ENCODE results near the gene CFAP57.
"Not testable (repeated sequence)": the region's sequence is repeated elsewhere in the genome, so short reads cannot be mapped to it uniquely, and the experiment has no call there.

The CFAP57 gene

DNA sequence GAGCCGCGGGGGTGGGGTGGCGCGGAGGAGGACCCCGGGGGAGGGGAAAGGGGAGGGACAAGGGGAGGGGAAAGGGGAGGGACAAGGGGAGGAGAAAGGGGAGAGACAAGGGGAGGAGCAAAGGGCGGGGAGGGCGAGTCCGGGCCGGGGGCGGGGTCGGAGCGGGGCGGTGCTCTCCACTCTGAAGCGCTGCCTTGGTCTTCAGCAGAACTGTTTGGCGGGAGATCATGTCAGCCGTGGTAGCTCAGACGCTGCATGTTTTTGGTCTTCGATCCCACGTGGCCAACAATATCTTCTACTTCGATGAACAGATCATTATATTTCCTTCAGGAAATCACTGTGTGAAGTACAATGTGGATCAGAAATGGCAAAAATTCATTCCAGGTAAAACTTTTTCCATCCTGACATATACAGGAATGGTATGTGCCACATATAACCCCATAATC, 420 bp downstream of the CFAP57 start:
- in situ Hi-C loops (cut with MboI; ENCODE audit: low sequenced_read_pairs) = no loop called here

DNA sequence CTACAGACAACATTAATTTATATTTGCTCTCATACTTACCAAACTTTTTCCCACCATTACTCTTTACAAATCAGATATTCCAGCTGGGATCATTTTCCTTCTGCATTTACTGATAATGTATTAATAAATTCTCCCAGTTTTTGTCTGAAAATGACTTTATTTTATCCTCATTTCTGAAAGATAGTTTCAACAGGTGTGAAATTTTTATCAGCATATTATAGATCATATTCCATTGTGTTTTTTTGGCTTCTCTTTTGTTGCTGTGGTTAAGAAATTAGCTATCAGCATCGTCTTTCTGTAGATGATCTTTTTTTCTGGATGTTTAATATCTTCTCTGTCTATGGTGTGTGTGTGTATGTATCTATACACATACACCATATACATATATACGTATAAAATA, 2.7 kb downstream of the CFAP57 start:
- in situ Hi-C loops (cut with MboI; ENCODE audit: low sequenced_read_pairs) = no loop called here

DNA sequence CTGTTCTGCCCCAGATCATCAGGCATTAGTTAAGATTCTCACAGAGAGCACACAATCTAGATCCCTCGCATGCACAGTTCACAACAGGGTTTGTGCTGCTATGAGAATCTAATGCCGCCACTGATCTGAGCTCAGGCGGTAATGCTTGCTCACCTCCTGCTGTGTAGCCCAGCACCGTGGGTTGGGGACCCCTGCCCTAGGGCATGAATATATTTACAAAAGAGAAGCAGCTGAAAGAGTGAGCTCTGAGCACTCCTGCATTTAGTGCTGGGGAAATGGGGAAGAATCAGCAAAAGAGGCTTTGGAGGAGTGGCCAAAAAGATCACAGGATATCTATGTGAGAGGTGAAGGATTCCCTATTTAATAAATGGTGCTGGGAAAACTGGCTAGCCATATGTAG, 5.6 kb downstream of the CFAP57 start:
- in situ Hi-C loops (cut with MboI; ENCODE audit: low sequenced_read_pairs) = no loop called here

DNA sequence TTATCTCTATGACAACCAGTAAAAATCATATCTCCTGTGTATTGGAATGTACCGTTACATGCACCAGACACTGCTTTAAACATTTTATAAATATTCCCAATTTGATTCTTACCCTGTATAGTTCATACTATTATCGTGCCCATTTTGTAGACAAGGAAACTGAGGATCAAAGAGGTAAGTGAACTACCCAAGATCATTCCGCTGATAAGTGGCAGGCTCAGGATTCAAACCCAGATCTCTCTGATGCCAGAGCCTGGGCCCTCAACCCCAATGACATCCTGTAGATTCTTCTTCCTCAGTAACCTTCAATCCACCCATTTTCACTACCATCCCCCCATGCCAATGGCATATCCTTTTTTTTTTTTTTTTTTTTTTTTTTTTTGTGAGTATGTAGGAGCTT, 12.3 kb downstream of the CFAP57 start:
- in situ Hi-C loops (cut with MboI; ENCODE audit: low sequenced_read_pairs) = no loop called here

DNA sequence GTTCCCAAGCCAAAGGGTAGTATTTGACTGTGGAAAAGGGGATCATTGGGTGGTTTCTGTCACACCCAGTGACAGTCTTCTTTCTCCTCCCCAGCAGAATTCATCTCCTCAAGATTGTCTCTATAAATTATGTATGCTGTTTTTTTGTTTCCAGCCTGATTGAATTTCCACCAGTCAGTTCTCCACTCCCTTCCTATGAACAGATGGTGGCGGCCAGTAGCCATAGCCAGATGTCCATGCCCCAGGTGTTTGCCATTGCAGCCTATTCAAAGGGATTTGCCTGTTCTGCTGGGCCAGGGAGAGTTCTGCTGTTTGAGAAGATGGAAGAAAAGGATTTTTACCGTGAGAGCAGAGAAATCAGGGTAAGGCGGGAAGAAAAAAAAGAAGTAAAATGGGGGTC, 12.9 kb downstream of the CFAP57 start:
- in situ Hi-C loops (cut with MboI; ENCODE audit: low sequenced_read_pairs) = no loop called here

DNA sequence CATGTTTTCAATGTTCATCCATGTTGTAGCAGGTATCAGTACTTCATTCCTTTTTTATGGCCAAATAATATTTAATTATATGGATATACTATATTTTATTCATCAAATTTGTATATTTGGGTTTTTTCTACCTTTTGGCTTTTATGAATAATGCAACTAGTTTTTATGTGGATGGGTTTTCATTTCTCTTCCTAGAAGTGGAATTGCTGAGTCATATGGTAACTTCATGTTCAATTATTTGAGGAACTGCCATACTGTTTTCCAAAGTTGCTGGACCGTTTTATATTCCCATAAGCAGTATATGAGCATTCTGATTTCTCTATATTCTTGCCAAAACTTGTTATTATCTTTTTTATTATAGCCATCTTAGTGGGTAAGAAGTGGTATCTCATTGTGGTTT, 16.0 kb downstream of the CFAP57 start:
- in situ Hi-C loops (cut with MboI; ENCODE audit: low sequenced_read_pairs) = no loop called here

DNA sequence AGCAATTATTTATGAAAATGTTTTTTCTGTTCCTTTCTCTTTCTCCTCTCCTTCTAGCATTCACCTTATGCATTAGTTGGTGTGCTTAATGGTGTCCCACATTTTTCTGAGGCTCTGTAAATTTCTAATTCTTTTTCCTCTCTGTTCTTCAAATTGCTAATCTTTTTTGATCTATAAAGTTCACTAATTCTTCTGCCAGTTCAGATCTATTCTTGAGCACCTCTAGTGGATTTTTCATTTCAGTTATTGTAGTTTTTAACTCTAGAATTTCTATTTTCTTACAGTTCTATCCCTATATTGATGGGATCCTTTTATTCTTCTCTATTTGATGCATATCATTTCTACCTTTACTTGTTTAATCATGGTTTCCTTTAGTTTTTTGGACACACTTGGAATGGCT, 22.4 kb downstream of the CFAP57 start:
- in situ Hi-C loops (cut with MboI; ENCODE audit: low sequenced_read_pairs) = no loop called here

DNA sequence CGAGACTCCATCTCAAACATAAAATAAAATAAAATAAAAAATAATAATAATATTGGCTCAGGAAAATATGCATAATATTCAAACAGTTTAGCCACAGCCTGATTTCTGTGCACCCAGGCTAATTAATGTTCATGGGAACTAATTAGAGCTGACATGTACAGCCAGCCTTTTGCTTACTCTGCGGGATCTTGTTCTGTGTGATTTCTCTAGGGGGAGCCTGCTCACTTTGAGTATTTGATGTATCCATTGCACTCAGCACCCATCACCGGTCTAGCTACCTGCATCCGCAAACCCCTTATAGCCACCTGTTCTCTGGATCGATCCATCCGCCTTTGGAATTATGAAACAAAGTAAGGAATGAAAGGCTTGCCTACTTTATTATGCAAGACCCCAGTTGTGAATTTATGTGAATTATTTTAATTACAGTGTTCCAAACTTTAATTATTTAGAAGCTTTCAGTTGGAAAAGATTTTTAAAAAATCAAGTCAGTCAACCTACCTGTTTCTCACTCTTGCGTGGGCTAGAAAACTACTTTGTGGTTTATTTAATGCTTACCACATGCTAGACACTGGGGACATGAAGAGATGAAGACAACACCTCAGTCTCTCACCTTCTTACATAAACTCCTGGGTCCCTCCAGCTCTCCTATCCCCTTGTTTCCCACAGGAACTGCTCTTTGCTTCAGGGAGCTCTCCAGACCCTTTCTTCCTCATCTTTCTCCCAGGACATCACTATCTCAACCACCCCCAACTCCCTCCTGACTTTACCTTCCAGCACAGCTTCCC, 25.4 kb downstream of the CFAP57 start:
- in situ Hi-C loops (cut with MboI; ENCODE audit: low sequenced_read_pairs) = no loop called here

DNA sequence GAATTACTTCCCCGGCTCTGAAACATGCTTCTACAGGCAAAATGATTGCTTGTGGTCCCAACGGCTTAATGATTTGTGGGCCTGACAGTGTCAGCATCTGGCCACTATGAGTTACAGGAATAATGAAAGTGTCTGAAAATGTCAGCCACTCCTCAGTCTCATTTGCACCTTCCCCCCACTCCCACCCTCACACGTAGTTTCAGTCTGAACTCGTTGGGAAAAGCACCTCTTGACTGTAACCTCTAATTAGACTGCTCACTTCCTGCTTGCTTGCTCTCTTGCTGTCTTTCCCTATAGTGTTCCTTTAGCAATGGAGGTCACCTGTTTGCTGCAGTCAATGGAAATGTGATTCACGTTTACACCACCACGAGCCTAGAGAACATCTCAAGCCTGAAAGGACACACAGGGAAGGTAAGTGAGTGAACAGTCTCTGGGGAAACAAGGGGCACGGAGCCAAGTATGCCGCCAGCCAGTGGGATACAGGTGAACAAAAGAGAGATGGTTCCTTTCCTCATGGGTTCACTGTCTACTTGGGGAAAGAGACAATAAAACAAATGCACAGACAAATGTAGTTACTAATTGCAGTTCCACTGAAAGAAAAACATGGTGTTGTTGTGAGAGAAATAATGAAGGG, 27.1 kb downstream of the CFAP57 start:
- in situ Hi-C loops (cut with MboI; ENCODE audit: low sequenced_read_pairs) = no loop called here

DNA sequence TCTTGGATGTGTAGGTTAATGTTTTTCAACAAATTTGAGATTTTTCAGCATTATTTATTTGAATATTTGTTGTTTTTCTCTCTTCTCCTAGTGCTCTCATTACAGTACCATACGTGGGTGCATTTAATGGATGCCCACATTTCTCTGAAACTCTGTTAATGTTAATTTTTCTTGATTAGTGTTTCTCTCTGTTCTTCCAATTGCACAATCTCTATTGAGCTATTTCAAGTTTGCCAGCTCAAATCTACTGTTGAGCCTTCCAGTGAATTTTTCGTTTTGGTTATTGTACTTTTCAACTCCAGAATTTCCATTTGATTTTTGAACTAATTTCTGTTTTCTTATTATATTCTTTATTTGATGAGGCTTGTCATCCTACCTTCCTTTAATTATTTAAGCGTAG, 31.7 kb downstream of the CFAP57 start:
- in situ Hi-C loops (cut with MboI; ENCODE audit: low sequenced_read_pairs) = no loop called here

DNA sequence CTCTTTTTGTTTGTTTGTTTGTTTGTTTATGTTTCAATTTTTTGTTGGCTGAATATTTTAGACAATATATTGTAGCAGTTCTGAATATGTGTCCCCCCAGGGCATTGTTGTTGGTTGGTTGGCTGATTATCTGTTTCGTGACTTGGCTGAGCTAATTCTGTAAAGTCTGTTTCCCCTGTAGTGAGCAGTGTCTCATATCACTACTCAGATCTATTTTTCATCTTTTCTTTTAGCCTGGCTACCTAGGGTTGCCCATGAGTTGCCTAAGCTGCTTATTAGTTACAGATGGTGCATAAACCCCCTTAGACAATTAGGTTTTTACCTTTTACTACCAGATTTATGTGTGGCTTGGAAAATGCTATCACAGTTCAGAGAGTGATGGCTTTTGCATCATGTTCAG, 32.3 kb downstream of the CFAP57 start:
- in situ Hi-C loops (cut with MboI; ENCODE audit: low sequenced_read_pairs) = no loop called here

DNA sequence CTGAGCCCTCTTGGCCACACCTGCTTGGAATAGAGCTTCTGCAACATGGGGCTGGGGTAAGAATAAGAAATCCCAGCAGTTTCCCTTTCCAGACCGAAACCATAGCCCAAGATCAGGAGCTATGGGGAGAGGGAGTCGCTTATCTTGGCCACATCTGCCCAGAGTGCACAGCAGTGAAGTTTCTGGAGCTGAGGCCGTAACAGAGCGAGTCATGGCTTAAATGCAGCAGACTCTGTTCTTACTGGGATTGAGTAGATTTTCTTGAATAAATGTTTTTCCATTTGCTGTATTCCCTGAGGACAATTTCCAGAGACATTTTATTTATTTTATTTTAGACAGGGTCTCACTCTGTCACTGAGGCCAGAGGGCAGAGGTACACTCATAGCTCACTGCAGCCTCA, 33.5 kb downstream of the CFAP57 start:
- in situ Hi-C loops (cut with MboI; ENCODE audit: low sequenced_read_pairs) = no loop called here

DNA sequence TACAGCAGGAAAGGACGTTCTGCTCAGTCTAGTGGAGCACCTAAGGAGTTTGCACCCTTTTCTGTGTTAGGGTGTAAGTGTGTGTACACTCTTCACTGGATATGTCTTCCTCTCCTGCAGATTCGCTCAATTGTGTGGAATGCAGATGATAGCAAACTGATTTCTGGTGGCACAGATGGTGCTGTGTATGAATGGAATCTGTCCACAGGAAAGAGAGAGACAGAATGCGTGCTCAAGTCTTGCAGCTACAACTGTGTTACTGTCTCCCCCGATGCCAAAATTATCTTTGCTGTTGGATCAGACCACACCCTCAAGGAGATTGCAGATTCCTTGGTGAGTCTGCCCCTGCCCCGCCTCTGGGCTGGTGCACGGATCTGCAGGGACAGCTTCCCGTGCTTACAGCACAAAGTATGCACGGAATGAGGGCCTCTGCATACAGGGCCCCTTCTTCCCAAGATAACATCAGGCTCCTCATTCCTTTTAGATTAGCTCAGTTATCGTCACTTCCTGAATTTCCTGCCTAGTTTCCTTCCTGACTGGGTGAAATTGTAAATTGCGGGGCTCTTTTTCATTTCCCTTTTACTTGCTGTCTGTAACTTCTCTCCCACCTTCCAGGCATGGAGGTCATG, 34.6 kb downstream of the CFAP57 start:
- in situ Hi-C loops (cut with MboI; ENCODE audit: low sequenced_read_pairs) = no loop called here

DNA sequence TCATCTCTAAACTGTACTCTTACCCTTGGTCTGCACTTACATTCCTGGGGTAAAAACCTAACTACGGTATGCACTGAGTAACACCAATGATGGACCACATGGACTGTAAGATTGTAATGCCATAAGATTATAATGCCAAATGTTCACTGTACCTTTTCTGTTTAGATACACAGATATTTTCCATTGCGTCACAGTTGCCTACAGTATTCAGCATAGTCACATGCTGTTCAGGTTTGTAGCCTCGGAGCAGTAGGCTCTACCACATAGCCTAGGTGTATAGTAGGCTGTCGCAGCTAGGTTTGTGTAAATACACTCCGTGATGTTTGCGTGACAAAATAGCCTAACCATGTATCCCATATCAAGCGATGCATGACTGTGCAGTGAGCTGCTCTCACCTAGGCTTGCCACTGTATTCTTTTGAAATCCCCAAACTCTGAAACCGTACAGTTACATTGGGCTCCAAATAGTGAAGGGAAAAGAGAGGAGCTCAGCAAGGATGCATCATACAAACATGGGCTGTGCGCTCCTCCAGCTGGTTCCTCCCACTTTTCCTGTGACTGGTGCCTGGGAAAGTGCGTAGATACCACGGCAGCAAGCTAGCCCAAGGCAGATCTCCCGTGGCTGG, 35.2 kb downstream of the CFAP57 start:
- in situ Hi-C loops (cut with MboI; ENCODE audit: low sequenced_read_pairs) = no loop called here

DNA sequence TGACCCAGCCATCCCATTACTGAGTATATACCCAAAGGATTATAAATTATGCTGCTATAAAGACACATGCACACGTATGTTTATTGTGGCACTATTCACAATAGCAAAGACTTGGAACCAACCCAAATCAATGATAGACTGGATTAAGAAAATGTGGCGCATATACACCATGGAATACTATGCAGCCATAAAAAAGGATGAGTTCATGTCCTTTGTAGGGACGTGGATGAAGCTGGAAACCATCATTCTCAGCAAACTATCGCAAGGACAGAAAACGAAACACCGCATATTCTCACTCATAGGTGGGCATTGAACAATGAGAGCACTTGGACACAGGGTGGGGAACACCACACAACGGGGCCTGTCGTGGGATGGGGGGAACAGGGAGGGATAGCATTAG, 36.1 kb downstream of the CFAP57 start:
- in situ Hi-C loops (cut with MboI; ENCODE audit: low sequenced_read_pairs) = not testable (repeated sequence)

DNA sequence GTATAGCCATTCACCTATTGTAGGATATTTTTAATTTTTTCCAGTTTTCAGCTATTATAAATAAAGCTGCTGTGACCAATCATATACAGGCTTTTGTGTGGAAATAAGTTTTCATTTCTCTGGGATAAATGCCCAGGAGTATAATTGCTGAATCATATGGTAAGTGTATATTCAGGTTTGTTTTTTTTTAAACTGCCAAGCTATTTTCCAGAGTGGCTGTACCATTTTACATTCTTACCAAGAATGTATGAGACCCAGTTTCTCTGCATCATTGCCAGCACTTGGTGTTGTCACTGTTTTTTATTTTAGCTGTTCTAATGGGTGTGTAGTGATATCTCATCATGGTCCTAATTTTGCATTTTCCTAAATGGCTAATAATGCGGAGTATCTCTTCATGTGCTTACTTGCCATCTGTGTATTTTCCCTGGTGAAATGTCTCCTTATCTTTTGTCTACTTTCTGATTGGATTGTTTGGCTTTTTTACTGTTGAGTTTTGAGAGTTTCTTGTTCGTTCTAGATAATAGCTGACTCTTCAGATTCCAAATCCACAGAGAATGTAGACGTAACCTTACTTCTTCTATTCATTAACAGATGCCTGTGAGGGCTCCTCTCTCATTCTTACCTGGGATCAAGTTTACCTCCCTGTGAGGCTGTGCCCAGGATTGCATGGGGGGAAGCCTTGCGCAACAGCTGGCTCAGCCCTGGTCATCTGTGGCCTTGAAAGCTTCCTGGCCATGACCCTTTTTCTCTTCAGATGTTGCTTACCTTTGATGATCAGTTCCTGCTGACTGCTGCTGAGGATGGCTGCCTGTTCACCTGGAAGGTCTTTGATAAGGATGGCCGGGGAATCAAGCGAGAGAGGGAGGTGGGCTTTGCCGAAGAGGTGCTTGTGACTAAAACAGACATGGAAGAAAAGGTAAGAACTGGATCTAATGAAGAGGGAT, 42.6 kb downstream of the CFAP57 start:
- in situ Hi-C loops (cut with MboI; ENCODE audit: low sequenced_read_pairs) = no loop called here

DNA sequence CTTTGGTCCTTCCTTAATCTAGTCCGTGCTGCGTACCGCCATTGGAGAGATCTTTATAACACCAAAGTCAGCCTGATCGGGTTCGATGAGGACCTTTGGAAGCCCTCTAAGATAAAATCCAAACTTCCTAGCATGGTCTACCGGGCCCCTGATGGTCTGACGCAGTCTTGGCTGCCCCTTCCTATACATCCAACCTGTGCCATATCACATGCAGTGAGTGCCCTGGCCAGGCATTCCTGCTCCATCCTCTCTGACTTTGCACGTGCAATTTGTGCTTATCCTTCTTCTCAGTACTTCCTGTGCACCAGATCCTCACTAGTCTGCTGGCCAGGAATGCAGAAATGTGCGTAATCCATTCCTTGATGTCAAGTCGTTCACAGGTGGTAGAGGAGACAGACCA, 45.6 kb downstream of the CFAP57 start:
- in situ Hi-C loops (cut with MboI; ENCODE audit: low sequenced_read_pairs) = no loop called here

DNA sequence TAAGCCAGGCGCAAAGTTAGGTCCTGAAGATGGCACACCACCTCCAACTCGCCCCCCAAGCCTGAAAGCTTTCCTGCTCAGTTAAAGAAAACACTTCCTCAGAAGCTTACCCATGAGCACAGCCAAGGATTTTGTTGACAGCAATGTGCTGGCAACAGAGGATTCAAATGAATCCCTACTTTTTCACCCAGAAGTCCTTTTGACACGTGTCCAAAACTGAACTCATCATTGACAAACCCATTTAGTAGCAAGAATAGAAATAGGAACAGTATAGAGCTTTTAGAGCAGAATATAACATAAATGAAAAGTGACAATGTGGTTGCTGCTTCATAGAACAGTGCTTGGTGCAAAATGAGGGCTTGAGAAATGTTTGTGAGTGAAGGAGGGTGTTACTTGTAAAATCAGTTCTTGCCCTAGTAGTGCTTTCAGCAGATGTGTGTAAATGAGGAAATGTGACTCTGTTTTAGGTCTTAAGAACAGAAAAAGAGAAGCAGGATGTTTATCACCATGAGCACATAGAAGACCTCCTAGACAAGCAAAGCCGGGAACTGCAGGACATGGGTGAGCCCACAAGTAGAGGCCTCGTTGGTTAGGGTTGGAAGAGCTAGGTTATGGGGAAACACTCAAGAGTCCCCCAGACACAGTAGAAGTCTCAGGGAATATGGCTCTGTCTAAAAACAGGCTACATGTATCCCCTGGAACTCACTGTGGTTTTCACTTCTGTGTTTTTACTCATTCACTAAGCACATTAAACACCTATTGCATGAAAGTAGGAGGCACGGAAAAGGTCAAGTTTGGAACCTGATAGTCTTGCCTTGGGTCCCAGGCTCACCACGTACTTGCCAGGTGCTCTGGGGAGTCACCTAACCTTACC, 49.0 kb downstream of the CFAP57 start:
- in situ Hi-C loops (cut with MboI; ENCODE audit: low sequenced_read_pairs) = loop anchor here (10.0 kb wide), 1 partner anchor 194 kb away; no protein-coding TSS in a partner anchor

DNA sequence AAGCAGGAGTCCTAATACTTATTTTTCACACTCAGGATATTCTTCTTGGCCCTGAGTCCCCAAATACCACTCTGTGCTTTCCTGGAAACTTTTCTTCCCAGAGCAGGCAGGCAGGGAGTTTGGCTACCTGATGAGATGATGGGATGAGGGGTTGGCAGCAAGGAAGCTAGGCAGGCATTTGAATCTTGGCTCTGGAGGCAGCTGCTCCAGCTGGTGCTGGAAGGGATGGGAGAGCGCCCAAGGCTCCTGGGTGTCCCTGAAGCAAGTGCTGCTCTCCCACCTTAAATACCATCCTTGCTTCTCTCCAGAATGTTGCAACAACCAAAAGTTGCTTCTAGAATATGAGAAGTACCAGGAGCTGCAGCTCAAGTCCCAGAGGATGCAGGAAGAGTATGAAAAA, 49.7 kb downstream of the CFAP57 start:
- in situ Hi-C loops (cut with MboI; ENCODE audit: low sequenced_read_pairs) = loop anchor here (10.0 kb wide), 1 partner anchor 193 kb away; no protein-coding TSS in a partner anchor
